GM21619 (cell line): ENCODE data around the gene MAP1LC3C.
"Not testable (repeated sequence)": the region's sequence is repeated elsewhere in the genome, so short reads cannot be mapped to it uniquely, and the experiment has no call there.

Source experiments
- ATAC-seq: cut with Tn5 transposase; IDR thresholded peaks from one replicate; pipeline ENCODE4 v1.9.1; 2021; ENCODE audit not compliant: unreplicated experiment

MAP1LC3C gene

GRCh38 chr1:241994171-241994570 lies 4.7 kb downstream of the MAP1LC3C start:
- ATAC-seq, result no peak

DNA sequence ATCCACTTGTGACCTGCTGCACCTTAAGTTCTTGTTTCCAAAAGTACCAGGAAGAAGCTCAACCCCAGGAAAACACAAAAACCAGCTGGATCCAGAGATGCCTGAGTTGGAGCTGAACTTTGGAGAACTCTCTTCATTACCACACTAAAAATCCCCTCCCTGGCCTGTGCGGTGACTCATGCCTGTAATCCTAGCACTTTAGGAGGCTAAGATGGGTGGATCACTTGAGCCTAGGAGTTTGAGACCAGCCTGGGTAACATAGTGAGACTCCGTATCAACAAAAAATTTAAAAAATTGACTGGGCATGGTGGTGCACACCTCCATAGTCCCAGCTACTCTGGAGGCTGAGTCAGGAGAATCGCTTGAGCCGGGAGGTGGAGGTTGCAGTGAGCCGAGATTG lies 6.2 kb downstream of the MAP1LC3C start:
- no peak for ATAC-seq

GRCh38 chr1:241990040-241990439 lies 8.9 kb downstream of the MAP1LC3C start:
- no peak for ATAC-seq

DNA sequence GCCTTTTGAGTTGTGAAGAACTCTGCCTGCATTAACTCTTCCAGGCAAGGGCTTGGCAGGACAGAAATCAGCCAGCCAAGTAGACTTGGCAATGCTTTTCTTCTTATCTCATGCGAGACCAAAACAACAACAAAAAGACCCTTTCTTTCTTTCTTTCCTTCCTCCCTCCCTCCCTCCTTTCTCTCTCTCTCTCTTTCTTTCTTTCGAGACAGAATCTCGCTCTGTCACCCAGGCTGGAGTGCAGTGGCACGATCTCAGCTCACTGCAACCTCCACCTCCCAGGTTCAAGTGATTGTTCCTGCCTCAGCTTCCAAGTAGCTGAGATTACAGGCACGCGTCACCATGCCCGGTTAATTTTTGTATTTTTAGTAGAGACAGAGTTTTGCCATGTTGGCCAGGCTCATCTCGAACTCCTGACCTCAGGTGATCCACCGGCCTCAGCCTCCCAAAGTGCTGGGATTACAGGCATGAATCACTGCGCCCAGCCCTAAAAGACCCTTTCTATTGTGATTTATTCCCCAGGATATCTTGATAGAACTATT lies 10.4 kb downstream of the MAP1LC3C start:
- ATAC-seq, result not testable (repeated sequence)

DNA sequence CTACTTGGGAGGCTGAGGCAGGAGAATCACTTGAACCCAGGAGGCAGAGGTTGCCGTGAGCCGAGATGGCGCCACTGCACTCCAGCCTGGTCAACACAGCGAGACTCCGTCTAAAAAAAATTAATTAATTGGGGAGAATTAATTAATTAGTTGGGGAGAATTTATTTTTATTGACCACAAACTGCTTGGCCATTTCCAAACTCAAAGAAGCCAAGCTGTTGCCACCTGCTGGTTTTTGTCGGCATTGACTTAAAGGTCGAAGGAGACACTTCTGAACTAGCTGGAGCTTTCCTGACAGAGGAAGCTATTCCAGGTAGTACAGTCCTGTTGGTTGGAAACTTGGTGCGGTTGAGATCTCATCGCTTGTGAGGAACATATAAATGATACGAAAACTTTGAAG lies 13.1 kb downstream of the MAP1LC3C start:
- ATAC-seq, result no peak

DNA sequence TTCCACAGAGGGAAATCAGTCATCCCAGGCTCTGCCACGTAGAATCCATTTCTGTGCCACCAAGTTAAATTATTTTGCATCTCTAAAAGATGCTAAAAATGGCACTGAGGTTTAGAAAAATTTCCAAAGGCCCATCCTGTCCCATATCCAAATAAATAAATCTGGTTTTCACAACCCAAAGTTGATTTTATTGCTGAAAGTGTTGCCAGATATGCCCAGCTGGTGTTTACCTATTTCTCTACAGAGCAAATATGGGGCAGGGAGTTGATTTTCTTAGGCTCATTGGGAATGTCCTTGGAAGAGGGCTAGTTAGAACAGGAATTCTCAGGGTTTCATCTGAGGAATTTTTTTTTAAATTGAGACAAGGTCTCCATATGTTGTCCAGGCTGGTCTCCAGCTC lies 19.0 kb downstream of the MAP1LC3C start:
- no peak for ATAC-seq

GRCh38 chr1:241979071-241979470 lies 19.8 kb downstream of the MAP1LC3C start:
- ATAC-seq, result no peak

DNA sequence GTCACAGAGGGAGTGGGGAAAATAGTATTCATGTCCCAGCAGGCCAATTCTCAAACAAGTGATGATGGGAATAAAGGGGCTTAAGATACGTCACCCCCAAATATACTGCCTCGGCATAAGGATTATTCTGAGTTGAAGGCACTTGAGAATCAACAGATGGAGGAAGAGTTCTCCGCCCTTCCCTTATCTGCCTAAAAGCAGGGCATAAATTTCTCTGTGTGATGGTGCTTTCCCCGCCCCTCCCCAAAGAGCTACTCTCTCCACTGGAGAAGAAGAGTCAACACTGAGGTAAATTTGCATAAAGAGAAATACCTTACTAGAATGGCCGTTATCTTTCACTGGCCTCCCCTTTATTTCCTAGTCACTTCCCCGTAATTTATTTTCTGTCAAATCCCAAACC lies 22.7 kb downstream of the MAP1LC3C start:
- ATAC-seq, result no peak

- ATAC-seq, result no peak
These were observed 26.1 kb downstream of the MAP1LC3C start for GRCh38 chr1:241972703-241973369.

DNA sequence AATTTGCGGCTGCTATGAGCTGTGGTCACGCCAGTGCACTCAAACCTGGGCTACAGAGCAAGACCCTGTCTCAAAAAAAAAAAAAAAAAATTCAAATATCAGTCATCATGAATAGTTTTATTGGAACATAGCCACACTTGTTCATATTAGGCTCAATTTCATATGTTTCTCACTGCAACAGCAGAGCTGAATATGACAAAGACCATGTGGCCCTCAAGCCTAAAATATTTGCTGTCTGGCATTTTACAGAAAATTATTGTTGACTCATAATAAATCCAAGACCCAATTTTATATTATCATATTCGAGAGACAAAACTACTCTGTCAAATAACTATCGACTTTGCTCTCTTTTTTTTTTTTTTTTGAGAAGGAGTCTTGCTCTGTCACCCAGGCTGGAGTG lies 30.3 kb downstream of the MAP1LC3C start:
- no peak for ATAC-seq

- ATAC-seq, result no peak
These were observed 34.2 kb downstream of the MAP1LC3C start for GRCh38 chr1:241964550-241965282.

GRCh38 chr1:241963722-241964121 lies 35.2 kb downstream of the MAP1LC3C start:
- ATAC-seq, result no peak

GRCh38 chr1:241962153-241962552 lies 36.7 kb downstream of the MAP1LC3C start:
- ATAC-seq, result no peak

- no peak for ATAC-seq
These were observed 41.0 kb downstream of the MAP1LC3C start, which contains the start of gene BECN2 for GRCh38 chr1:241957692-241958494. Gene BECN2 (plus strand): TSS chr1:241957767. CDS start chr1:241957767, 0 bp downstream.

DNA sequence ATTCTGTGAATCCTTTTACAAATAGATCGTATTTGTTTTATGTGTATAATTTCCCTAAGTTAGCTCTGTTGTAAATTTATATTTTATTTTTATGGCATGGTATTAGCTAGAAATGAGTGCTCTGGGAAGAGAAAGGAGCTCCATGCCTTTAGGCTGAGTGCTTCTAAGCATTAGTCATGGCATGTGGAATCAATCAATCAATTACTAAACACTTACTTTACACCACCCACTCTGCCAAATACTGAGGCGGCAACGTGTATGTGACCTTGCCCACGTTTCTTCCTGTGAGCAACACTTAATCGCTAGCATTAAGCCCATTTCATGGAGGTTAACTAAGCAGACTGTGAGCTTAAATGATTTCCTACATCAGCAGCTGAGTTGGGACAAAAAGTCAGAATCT lies 48.5 kb downstream of the MAP1LC3C start:
- no peak for ATAC-seq

DNA sequence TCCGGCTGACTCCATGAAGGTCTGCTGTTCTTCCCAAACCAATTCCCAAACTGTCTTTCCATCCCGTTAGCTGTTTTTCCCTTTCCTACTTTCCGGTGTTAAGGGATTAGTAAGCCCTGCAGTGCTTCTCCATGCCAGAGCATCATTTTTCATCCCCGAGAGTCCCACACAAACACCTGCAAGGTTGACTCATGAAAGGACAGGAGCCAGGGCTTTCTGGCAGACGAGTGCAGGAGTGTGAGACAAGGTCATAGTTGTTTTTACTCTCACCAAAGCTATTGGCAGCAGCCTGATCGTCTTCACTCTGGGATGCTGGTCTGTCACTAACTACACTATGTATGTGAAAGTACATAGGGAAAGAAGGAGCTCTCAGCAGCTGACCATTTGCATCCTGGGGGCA lies 51.5 kb downstream of the MAP1LC3C start:
- ATAC-seq, result no peak
